ENCODE data around the gene CENPQ. TPM values are rescaled to one million over a fixed set of nuclear protein-coding genes. Genes with fewer than 3 reads are reported as not detected.

CENPQ gene
- total RNA-seq, 2 donors from 2014 or later: 12.3 to 17.4 TPM

- no peak for ATAC-seq
- no peaks in the 10 kb centered on the region for H3K36me3 Mint-ChIP-seq
- H3K9me3 Mint-ChIP-seq: no peaks in the 10 kb centered on the region
- H3K27ac Mint-ChIP-seq: no peak overlapping the region
- no peak for DNase-seq (ENCODE audit: low spot score in 2 of 2)
Observed at GRCh38 chr6:49524541-49524940, 61.4 kb downstream of the CENPQ start.

- DNase-seq (ENCODE audit: low spot score in 2 of 2) (no peak), ATAC-seq (no peak)
- Mint-ChIP-seq H3K27ac (no peak overlapping the region), H3K36me3 (no peaks in the 10 kb centered on the region), H3K9me3 (no peaks in the 10 kb centered on the region)
Observed at GRCh38 chr6:49526598-49526997, 63.4 kb downstream of the CENPQ start.

GRCh38 chr6:49527320-49527719 is 64.2 kb downstream of the CENPQ start:
- DNase-seq (ENCODE audit: low spot score in 2 of 2) (no peak), ATAC-seq (no peak)
- Mint-ChIP-seq H3K27ac (no peak overlapping the region), H3K9me3 (no peaks in the 10 kb centered on the region), H3K36me3 (no peaks in the 10 kb centered on the region)

GRCh38 chr6:49528571-49528970 is 65.4 kb downstream of the CENPQ start:
- Mint-ChIP-seq H3K36me3 (no peaks in the 10 kb centered on the region), H3K27ac (no peak overlapping the region), H3K9me3 (no peaks in the 10 kb centered on the region)
- no peak for DNase-seq (ENCODE audit: low spot score in 2 of 2)
- no peak for ATAC-seq

GRCh38 chr6:49530141-49530776 is 67.1 kb downstream of the CENPQ start:
- Mint-ChIP-seq H3K36me3 (no peaks in the 10 kb centered on the region), H3K9me3 (no peaks in the 10 kb centered on the region), H3K27ac (no peak overlapping the region)
- DNase-seq (ENCODE audit: low spot score in 2 of 2) (no peak), ATAC-seq (no peak)

- DNase-seq (ENCODE audit: low spot score in 2 of 2): no peak
- Mint-ChIP-seq H3K27ac (no peak overlapping the region), H3K9me3 (no peaks in the 10 kb centered on the region), H3K36me3 (no peaks in the 10 kb centered on the region)
- peak in 1 of 2 donors; percentile 84 for ATAC-seq
Observed at GRCh38 chr6:49531774-49532569, 68.8 kb downstream of the CENPQ start.

GRCh38 chr6:49535795-49536194 is 72.6 kb downstream of the CENPQ start:
- ATAC-seq: no peak
- no peaks in the 10 kb centered on the region for H3K36me3 Mint-ChIP-seq
- DNase-seq (ENCODE audit: low spot score in 2 of 2): no peak
- H3K27ac Mint-ChIP-seq: no peak overlapping the region
- H3K9me3 Mint-ChIP-seq: no peaks in the 10 kb centered on the region

GRCh38 chr6:49539102-49539501 is 75.9 kb downstream of the CENPQ start:
- H3K36me3 Mint-ChIP-seq: no peaks in the 10 kb centered on the region
- no peaks in the 10 kb centered on the region for H3K9me3 Mint-ChIP-seq
- no peak for ATAC-seq
- DNase-seq (ENCODE audit: low spot score in 2 of 2): no peak
- H3K27ac Mint-ChIP-seq: no peak overlapping the region

GRCh38 chr6:49540614-49541013 is 77.4 kb downstream of the CENPQ start:
- Mint-ChIP-seq H3K9me3 (no peaks in the 10 kb centered on the region), H3K27ac (no peak overlapping the region), H3K36me3 (no peaks in the 10 kb centered on the region)
- ATAC-seq (no peak), DNase-seq (ENCODE audit: low spot score in 2 of 2) (no peak)

- no peak for ATAC-seq
- no peaks in the 10 kb centered on the region for H3K9me3 Mint-ChIP-seq
- no peaks in the 10 kb centered on the region for H3K36me3 Mint-ChIP-seq
Observed at GRCh38 chr6:49541210-49541724, 78.1 kb downstream of the CENPQ start.

GRCh38 chr6:49541936-49542335 is 78.8 kb downstream of the CENPQ start:
- no peaks in the 10 kb centered on the region for H3K9me3 Mint-ChIP-seq
- ATAC-seq: no peak
- H3K27ac Mint-ChIP-seq: no peak overlapping the region
- no peaks in the 10 kb centered on the region for H3K36me3 Mint-ChIP-seq
- no peak for DNase-seq (ENCODE audit: low spot score in 2 of 2)

More at GRCh38 chr6:49541210-49541724, 78.1 kb downstream of the CENPQ start:
- no peak overlapping the region for H3K27ac Mint-ChIP-seq
- no peak for DNase-seq (ENCODE audit: low spot score in 2 of 2)

Other genes starting within 250 kb of the CENPQ start
- gene MMUT, start 117 bp upstream of the CENPQ start, total RNA-seq: 10 to 100 TPM; 14.3 to 24.6 TPM
- gene GLYATL3, start 36.6 kb downstream of the CENPQ start, total RNA-seq: not detected
- under 1 TPM in 1 of 2 donors, not detected in 1; 0.35 TPM for gene C6orf141, start 87.3 kb downstream of the CENPQ start, total RNA-seq
- gene RHAG, start 173.5 kb downstream of the CENPQ start, total RNA-seq: not detected